HepG2 (cell line): ENCODE measurements around the gene GSTM2. TPM values are rescaled to one million over a fixed set of nuclear protein-coding genes. Genes with fewer than 3 reads are reported as not detected.

ENCODE experiments used
- ATAC-seq: fragments of 200-7000 bp; cut with Tn5 transposase; 3 replicates; pipeline ENCODE4 v1.9.1; 2020; ENCODE audit warnings: mild to moderate bottlenecking, moderate library complexity
- BruUV-seq: library from RNA; stranded (reverse); fragments of 400-500 nt; replicated peaks from 2 replicates; lab custom pipeline; 2021; lab: Mats Ljungman, UMichigan
- CTCF ChIA-PET: fragments of 300-600 bp; formaldehyde crosslinking; extraction: SDS; loops from one replicate; lab custom pipeline; 2021; ENCODE audit warnings: low total read pairs, inconsistent platforms, low intra/inter-chr PET ratio; lab: Yijun Ruan, JAX
- POLR2A ChIA-PET: fragments of 350-600 bp; sonication (Branson Sonifier 250); formaldehyde crosslinking; loops from one replicate; lab custom pipeline; 2020; ENCODE audit warnings: antibody characterized with exemption, inconsistent platforms; lab: Yijun Ruan, JAX
- DNase-seq: peaks from one replicate; pipeline ENCODE4 v3.0.0-alpha.2; 2015; ENCODE audit warnings: low spot score
- FAIRE-seq: peaks from 3 replicates; lab custom pipeline; 2011; peaks lifted over from hg19 to GRCh38; lab: Jason Lieb, UNC
- H2AFZ ChIP-seq: one replicate; pipeline ENCODE4 v1.6.1; 2011; ENCODE audit warnings: low read length, inconsistent platforms
- H3K27ac ChIP-seq: fragments of 300-600 bp; 3 replicates; pipeline ENCODE4 v1.8.0; 2011; ENCODE audit warnings: mixed run types, mild to moderate bottlenecking, mixed read lengths, low read length, inconsistent platforms; ENCODE audit not compliant: insufficient read depth; ENCODE audit errors: extremely low read length
- H3K27me3 ChIP-seq, 2 experiments: fragments of 200-600 bp in 1 of 2; 2 replicates in 1 of 2; 3 replicates in 1 of 2; pipeline versions ENCODE4 v1.6.0 to v1.8.0; 2011; ENCODE audit warnings: low read length in 2 of 2, mild to moderate bottlenecking in 2 of 2, moderate library complexity in 2 of 2, inconsistent platforms in 1 of 2; ENCODE audit not compliant: insufficient read depth in 2 of 2, control insufficient read depth in 1 of 2
- H3K36me3 ChIP-seq, 2 experiments: fragments of 200-600 bp in 1 of 2; replicated peaks in 1 of 2; 2 replicates in 1 of 2; 3 replicates in 1 of 2; pipeline versions ENCODE4 v1.5.1 to v1.8.0; 2011; ENCODE audit warnings: low read length in 2 of 2, inconsistent platforms in 1 of 2; ENCODE audit not compliant: insufficient read depth in 2 of 2, control insufficient read depth in 1 of 2
- H3K4me1 ChIP-seq: 2 replicates; pipeline ENCODE4 v1.5.1; 2012; ENCODE audit warnings: low read length, inconsistent platforms; ENCODE audit not compliant: insufficient read depth
- H3K4me2 ChIP-seq: 2 replicates; pipeline ENCODE4 v1.6.0; 2011; ENCODE audit warnings: low read depth, low read length, inconsistent platforms
- H3K4me3 ChIP-seq, 3 experiments: fragments of 200-600 bp in 1 of 3; sonication (generic), shearing (Covaris generic) in 1 of 3; replicated peaks in 1 of 3; 2 replicates each; pipeline ENCODE4 v1.5.1; 2011 to 2016; ENCODE audit warnings: low read length in 3 of 3, inconsistent platforms in 2 of 3, low read depth in 2 of 3, mild to moderate bottlenecking in 2 of 3, control low read depth in 1 of 3, mixed read lengths in 1 of 3; ENCODE audit not compliant: insufficient read depth in 1 of 3
- H3K79me2 ChIP-seq: one replicate; pipeline ENCODE4 v1.6.1; 2011; ENCODE audit warnings: low read length, inconsistent platforms; ENCODE audit not compliant: insufficient read depth
- H3K9ac ChIP-seq: 2 replicates; pipeline ENCODE4 v1.6.0; 2011; ENCODE audit warnings: mild to moderate bottlenecking, low read depth, low read length, inconsistent platforms; ENCODE audit not compliant: insufficient read depth
- H3K9me3 ChIP-seq: 2 replicates; pipeline ENCODE4 v1.5.1; 2012; ENCODE audit warnings: mild to moderate bottlenecking, low read length
- H4K20me1 ChIP-seq: 2 replicates; pipeline ENCODE4 v1.6.0; 2011; ENCODE audit warnings: inconsistent platforms, mild to moderate bottlenecking, low read length, moderate library complexity; ENCODE audit not compliant: insufficient read depth
- KLF13 ChIP-seq: sonication (generic); formaldehyde crosslinking; IDR thresholded peaks from 2 replicates; pipeline ENCODE4 v1.4.0; 2020; ENCODE audit warnings: mild to moderate bottlenecking, missing genetic modification reagents
- KLF6 ChIP-seq: IDR thresholded peaks from 2 replicates; pipeline ENCODE4 v1.8.0; 2016; ENCODE audit warnings: missing biosample characterization, missing genetic modification reagents
- MTF2 ChIP-seq: sonication (generic); formaldehyde crosslinking; IDR thresholded peaks from 2 replicates; pipeline ENCODE4 v1.5.0; 2020; ENCODE audit warnings: missing genetic modification reagents, borderline replicate concordance
- MYNN ChIP-seq: sonication (generic); formaldehyde crosslinking; IDR thresholded peaks from 2 replicates; pipeline ENCODE4 v1.4.0; 2020; ENCODE audit warnings: mild to moderate bottlenecking, low read depth, missing genetic modification reagents
- MYPOP ChIP-seq: sonication (generic); formaldehyde crosslinking; IDR thresholded peaks from 2 replicates; pipeline ENCODE4 v1.8.1; 2023; ENCODE audit warnings: mild to moderate bottlenecking, moderate library complexity, missing genetic modification reagents
- SRY ChIP-seq: sonication (generic); formaldehyde crosslinking; IDR thresholded peaks from 2 replicates; pipeline ENCODE4 v1.8.0; 2022; ENCODE audit warnings: mild to moderate bottlenecking, missing genetic modification reagents
- TBX2 ChIP-seq: sonication (generic); formaldehyde crosslinking; IDR thresholded peaks from 2 replicates; pipeline ENCODE4 v1.5.0; 2020; ENCODE audit warnings: missing genetic modification reagents, mild to moderate bottlenecking, borderline replicate concordance
- THAP9 ChIP-seq: sonication (generic); formaldehyde crosslinking; IDR thresholded peaks from 2 replicates; pipeline ENCODE4; 2020; ENCODE audit warnings: missing genetic modification reagents, mild to moderate bottlenecking, borderline replicate concordance
- ZEB1 ChIP-seq: IDR thresholded peaks from 2 replicates; pipeline ENCODE4 v1.6.1; 2012; ENCODE audit warnings: mild to moderate bottlenecking, low read depth, inconsistent platforms; ENCODE audit not compliant: insufficient replicate concordance
- ZNF234 ChIP-seq: sonication (generic); formaldehyde crosslinking; conservative IDR thresholded peaks from 2 replicates; pipeline ENCODE4 v1.5.1; 2020; ENCODE audit warnings: mild to moderate bottlenecking, missing genetic modification reagents
- ZNF343 ChIP-seq: sonication (generic); formaldehyde crosslinking; IDR thresholded peaks from 2 replicates; pipeline ENCODE4 v1.4.0; 2020; ENCODE audit warnings: mild to moderate bottlenecking, missing genetic modification reagents
- ZNF430 ChIP-seq: sonication (generic); formaldehyde crosslinking; IDR thresholded peaks from 2 replicates; pipeline ENCODE4 v1.9.0; 2021; ENCODE audit warnings: mild to moderate bottlenecking, missing genetic modification reagents
- ZNF577 ChIP-seq: sonication (generic); formaldehyde crosslinking; IDR thresholded peaks from 2 replicates; pipeline ENCODE4 v1.4.0; 2020; ENCODE audit warnings: mild to moderate bottlenecking, low read depth, missing genetic modification reagents, borderline replicate concordance
- ZNF580 ChIP-seq: IDR thresholded peaks from 2 replicates; pipeline ENCODE4 v1.6.1; 2016; ENCODE audit warnings: low read depth, borderline replicate concordance
- ZNF740 ChIP-seq: sonication (generic); formaldehyde crosslinking; IDR thresholded peaks from 2 replicates; pipeline ENCODE4 v1.4.0; 2020; ENCODE audit warnings: missing genetic modification reagents
- ZNF790 ChIP-seq: sonication (generic); formaldehyde crosslinking; IDR thresholded peaks from 2 replicates; pipeline ENCODE4 v1.8.0; 2022; ENCODE audit warnings: missing genetic modification reagents, mild to moderate bottlenecking, borderline replicate concordance
- WGBS: methylation state at CpG from one replicate; pipeline ENCODE4 v1.1.6; 2017; ENCODE audit warnings: low lambda C conversion rate; 5-methylcytosine and 5-hydroxymethylcytosine counted together
- in situ Hi-C: cut with HindIII; loops from 2 replicates; pipeline ENCODE4 v1.10.0; 2017; ENCODE audit warnings: low pct_unique_long_range_greater_than_20kb; ENCODE audit not compliant: extremely low pct_ligation_motif_present
- intact Hi-C: fragments of 100-400 bp; cut with micrococcal nuclease; formaldehyde crosslinking; loops from one replicate; pipeline ENCODE4 v1.10.0; 2022; ENCODE audit not compliant: unreplicated experiment
- polyA plus RNA-seq, 8 experiments: library from polyadenylated mRNA; depleted of rRNA in 3 of 8; stranded (reverse) in 7 of 8; unstranded in 1 of 8; fragments of >200 nt; fragmentation: Illumina TruSeq in 4 of 8; extraction: Trizol in 4 of 8; gene quantifications; 2 replicates each; pipeline versions ENCODE4 v1.2.1 to v1.2.3, GENCODE V29; 2011 to 2016; ENCODE audit warnings: low read depth in 4 of 8, missing spikeins in 1 of 8, mixed read lengths in 1 of 8; ENCODE audit not compliant: insufficient read depth in 1 of 8
- total RNA-seq, 5 experiments: library from RNA; depleted of rRNA; stranded (reverse); fragments of >200 nt; fragmentation: Illumina TruSeq; extraction: Trizol; gene quantifications; 2 replicates each; pipeline ENCODE4 v1.2.3, GENCODE V29; 2016; ENCODE audit warnings: low read depth in 1 of 5

GSTM2 gene
- total and polyA plus RNA-seq, 2 of the 13 experiments (the other 11 are each of a cell fraction or from before 2014, with no cell fraction given), result 7.0 to 15.0 TPM

GRCh38 chr1:109643385-109644230 is 24.2 kb upstream of the GSTM2 start:
- Histone ChIP-seq H3K36me3 (no peaks in the 10 kb centered on the region), H3K27ac (no peak overlapping the region), H3K27me3 (0 out of 5 replicates have a peak, but pooled peaks cover 0 to 3% of the 10 kb centered on the region in 2 experiments), H3K4me1 (peaks cover 23% of the 10 kb centered on the region), H2AFZ (peak overlapping the region; percentile 39), H3K4me3 (peak overlapping the region; percentile 34 to 67 (median 48)), H3K9me3 (no peaks in the 10 kb centered on the region), H3K9ac (peak overlapping the region; percentile 29), H3K4me2 (peak overlapping the region; percentile 89), H4K20me1 (no peaks in the 10 kb centered on the region), H3K79me2 (no peaks in the 10 kb centered on the region)
- in situ Hi-C loops, result loop anchor here (5.0 to 10.0 kb wide), 3 partner anchors 64 to 341 kb away; partner anchors contain the start of gene AHCYL1
- BruUV-seq, result no TSS peak
- ChIA-PET CTCF (interaction anchor here (1.2 to 2.6 kb wide), 5 partner anchors 60 to 132 kb away, joined by 3 to 26 read pairs (median 11); partner anchors contain the start of gene GNAI3), POLR2A (no interaction called here)
- ATAC-seq, result peak; percentile 92
- FAIRE-seq, result peak; percentile 37
- intact Hi-C loops, result loop anchor here (1.0 to 5.0 kb wide), 3 partner anchors 61 to 349 kb away; no protein-coding TSS in a partner anchor
- 19% methylated on average over 17 of the region's 32 CpGs for WGBS
- DNase-seq, result peak; percentile 67
- TF ChIP-seq MYPOP (CRISPR knock-in tag) (no peak), MTF2 (CRISPR knock-in tag) (peak; percentile 54; the same call in 1 of the 2 replicates), ZNF430 (CRISPR knock-in tag) (no peak), ZNF580 (CRISPR knock-in tag) (peak; percentile 39; the same call in 1 of the 2 replicates), ZNF234 (CRISPR knock-in tag) (no peak), ZNF343 (no peak), KLF13 (no peak), ZNF577 (no peak), THAP9 (CRISPR knock-in tag) (peak; percentile 25; the same call in 1 of the 2 replicates), ZNF740 (CRISPR knock-in tag) (0 out of 2 replicates have a peak, but pooled peaks have one; percentile 45), SRY (0 out of 2 replicates have a peak, but pooled peaks have one; percentile 15), ZEB1 (no peak), MYNN (no peak), TBX2 (CRISPR knock-in tag) (peak; percentile 18; the same call in 1 of the 2 replicates), ZNF790 (CRISPR knock-in tag) (0 out of 2 replicates have a peak, but pooled peaks have one; percentile 30), KLF6 (0 out of 2 replicates have a peak, but pooled peaks have one; percentile 30)
